Measurements from ENCODE around the gene MTA1. TPM values are rescaled to one million over a fixed set of nuclear protein-coding genes. Genes with fewer than 3 reads are reported as not detected.

Gene MTA1
- polyA plus RNA-seq, 2 of the 4 experiments (the other 2 are of a cell fraction), result 46.8 to 86.7 TPM

DNA sequence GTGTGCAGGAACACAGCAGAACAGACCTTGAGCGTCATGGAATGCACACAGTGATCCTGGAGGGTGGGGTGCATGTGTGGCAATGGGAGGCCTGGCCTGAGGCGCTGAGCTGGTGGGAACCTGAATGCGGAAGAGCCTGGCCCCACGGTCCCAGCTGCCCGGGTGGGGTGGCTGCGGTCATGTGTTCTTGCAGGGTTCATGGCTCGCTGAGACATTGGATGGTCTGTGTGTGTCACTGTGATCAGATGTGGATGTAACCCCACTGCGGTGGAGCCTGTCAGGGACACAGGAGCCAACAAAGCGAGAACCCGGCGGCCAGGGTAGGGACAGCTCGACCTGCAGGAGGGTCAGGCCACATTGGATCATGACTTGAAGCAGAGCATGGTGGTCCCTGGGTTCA, 23.2 kb downstream of the MTA1 start:
- CTCF ChIA-PET, result interaction anchor here (0.7 to 6.1 kb wide), 4 partner anchors 9 to 38 kb away, joined by 3 to 24 read pairs (median 16); no protein-coding TSS in a partner anchor
- H3K9me3 ChIP-seq, result no peaks in the 10 kb centered on the region
- H3K4me2 ChIP-seq, result no peak overlapping the region
- no peaks in the 10 kb centered on the region for H3K4me1 ChIP-seq
- H3K4me3 ChIP-seq, result no peak overlapping the region
- DNase-seq (ENCODE audit: low read depth in 1 of 2, low spot score in 1 of 2) (no peak), FAIRE-seq (no peak), ATAC-seq (no peak)
- POLR2A ChIA-PET, result no interaction called here
- no peak for TF ChIP-seq RFX5 (IDR thresholded peaks at IDR 0.05)
- TF ChIP-seq, protein P1, sequence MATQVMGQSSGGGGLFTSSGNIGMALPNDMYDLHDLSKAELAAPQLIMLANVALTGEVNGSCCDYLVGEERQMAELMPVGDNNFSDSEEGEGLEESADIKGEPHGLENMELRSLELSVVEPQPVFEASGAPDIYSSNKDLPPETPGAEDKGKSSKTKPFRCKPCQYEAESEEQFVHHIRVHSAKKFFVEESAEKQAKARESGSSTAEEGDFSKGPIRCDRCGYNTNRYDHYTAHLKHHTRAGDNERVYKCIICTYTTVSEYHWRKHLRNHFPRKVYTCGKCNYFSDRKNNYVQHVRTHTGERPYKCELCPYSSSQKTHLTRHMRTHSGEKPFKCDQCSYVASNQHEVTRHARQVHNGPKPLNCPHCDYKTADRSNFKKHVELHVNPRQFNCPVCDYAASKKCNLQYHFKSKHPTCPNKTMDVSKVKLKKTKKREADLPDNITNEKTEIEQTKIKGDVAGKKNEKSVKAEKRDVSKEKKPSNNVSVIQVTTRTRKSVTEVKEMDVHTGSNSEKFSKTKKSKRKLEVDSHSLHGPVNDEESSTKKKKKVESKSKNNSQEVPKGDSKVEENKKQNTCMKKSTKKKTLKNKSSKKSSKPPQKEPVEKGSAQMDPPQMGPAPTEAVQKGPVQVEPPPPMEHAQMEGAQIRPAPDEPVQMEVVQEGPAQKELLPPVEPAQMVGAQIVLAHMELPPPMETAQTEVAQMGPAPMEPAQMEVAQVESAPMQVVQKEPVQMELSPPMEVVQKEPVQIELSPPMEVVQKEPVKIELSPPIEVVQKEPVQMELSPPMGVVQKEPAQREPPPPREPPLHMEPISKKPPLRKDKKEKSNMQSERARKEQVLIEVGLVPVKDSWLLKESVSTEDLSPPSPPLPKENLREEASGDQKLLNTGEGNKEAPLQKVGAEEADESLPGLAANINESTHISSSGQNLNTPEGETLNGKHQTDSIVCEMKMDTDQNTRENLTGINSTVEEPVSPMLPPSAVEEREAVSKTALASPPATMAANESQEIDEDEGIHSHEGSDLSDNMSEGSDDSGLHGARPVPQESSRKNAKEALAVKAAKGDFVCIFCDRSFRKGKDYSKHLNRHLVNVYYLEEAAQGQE (IDR thresholded peaks at IDR 0.05), result no peak
- TF ChIP-seq, protein P2, sequence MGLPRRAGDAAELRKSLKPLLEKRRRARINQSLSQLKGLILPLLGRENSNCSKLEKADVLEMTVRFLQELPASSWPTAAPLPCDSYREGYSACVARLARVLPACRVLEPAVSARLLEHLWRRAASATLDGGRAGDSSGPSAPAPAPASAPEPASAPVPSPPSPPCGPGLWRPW (IDR thresholded peaks at IDR 0.05), result no peak
- TF ChIP-seq FOSL2 (IDR thresholded peaks at IDR 0.05), result no peak
- no peak for TF ChIP-seq FOSL2 (CRISPR knock-in tag; IDR thresholded peaks at IDR 0.05)
- TF ChIP-seq, protein P3, sequence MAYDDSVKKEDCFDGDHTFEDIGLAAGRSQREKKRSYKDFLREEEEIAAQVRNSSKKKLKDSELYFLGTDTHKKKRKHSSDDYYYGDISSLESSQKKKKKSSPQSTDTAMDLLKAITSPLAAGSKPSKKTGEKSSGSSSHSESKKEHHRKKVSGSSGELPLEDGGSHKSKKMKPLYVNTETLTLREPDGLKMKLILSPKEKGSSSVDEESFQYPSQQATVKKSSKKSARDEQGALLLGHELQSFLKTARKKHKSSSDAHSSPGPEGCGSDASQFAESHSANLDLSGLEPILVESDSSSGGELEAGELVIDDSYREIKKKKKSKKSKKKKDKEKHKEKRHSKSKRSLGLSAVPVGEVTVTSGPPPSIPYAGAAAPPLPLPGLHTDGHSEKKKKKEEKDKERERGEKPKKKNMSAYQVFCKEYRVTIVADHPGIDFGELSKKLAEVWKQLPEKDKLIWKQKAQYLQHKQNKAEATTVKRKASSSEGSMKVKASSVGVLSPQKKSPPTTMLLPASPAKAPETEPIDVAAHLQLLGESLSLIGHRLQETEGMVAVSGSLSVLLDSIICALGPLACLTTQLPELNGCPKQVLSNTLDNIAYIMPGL (CRISPR knock-in tag; IDR thresholded peaks at IDR 0.05; ENCODE audit: borderline replicate concordance), result no peak
- no peak for TF ChIP-seq HEYL (CRISPR knock-in tag; IDR thresholded peaks at IDR 0.05)
- TF ChIP-seq NPAS2 (CRISPR knock-in tag; IDR thresholded peaks at IDR 0.05; ENCODE audit: borderline replicate concordance), result no peak
- no peak for TF ChIP-seq EHF (CRISPR knock-in tag; IDR thresholded peaks at IDR 0.05)
- no peak for TF ChIP-seq CBX2 (IDR thresholded peaks at IDR 0.05; ENCODE audit: borderline replicate concordance, low read depth)
- no peak for TF ChIP-seq TFCP2L1 (CRISPR knock-in tag; IDR thresholded peaks at IDR 0.05)
- no peak for TF ChIP-seq ELK1 (IDR thresholded peaks at IDR 0.05; ENCODE audit: low read depth, low read length)
- no peak for TF ChIP-seq PBX3 (IDR thresholded peaks at IDR 0.05)
- no peak overlapping the region for H3K27ac ChIP-seq
- 83% methylated on average over 12 of the region's 12 CpGs for WGBS (ENCODE audit: missing lambda C conversion rate)

GRCh38 chr14:105444859-105445258, 25.2 kb downstream of the MTA1 start:
- 0 out of 3 replicates have a peak, but pooled peaks cover 6% of the 10 kb centered on the region for H3K4me1 ChIP-seq
- POLR2A ChIA-PET, result no interaction called here
- no peaks in the 10 kb centered on the region for H3K9me3 ChIP-seq
- CTCF ChIA-PET, result interaction anchor here (1.3 to 1.6 kb wide), 4 partner anchors 8 to 83 kb away, joined by 3 to 7 read pairs (median 4); no protein-coding TSS in a partner anchor
- H3K27ac ChIP-seq, result no peak overlapping the region
- ATAC-seq, result no peak
- FAIRE-seq, result no peak
- no peak overlapping the region for H3K4me3 ChIP-seq
- DNase-seq (ENCODE audit: low read depth in 1 of 2, low spot score in 1 of 2), result no peak
- WGBS (ENCODE audit: missing lambda C conversion rate), result 87% methylated on average over 14 of the region's 17 CpGs
- no peak for TF ChIP-seq CHD2 (IDR thresholded peaks at IDR 0.05; ENCODE audit: low read length, partially characterized antibody)
- TF ChIP-seq ESRRA (IDR thresholded peaks at IDR 0.05; ENCODE audit: borderline replicate concordance, low read length), result no peak
- TF ChIP-seq PBX3 (IDR thresholded peaks at IDR 0.05), result no peak
- no peak overlapping the region for H3K4me2 ChIP-seq
